GM21381 (cell line): ENCODE data around the gene ZNF503.
"Not testable (repeated sequence)": the region's sequence is repeated elsewhere in the genome, so short reads cannot be mapped to it uniquely, and the experiment has no call there.

ENCODE experiments used
- ATAC-seq: cut with Tn5 transposase; IDR thresholded peaks from one replicate; pipeline ENCODE4 v1.9.1; 2021; ENCODE audit warnings: mild to moderate bottlenecking, moderate library complexity; ENCODE audit not compliant: unreplicated experiment

The ZNF503 gene

GRCh38 chr10:75395932-75396630 lies 5.5 kb downstream of the ZNF503 start:
- ATAC-seq = no peak

GRCh38 chr10:75395066-75395931 lies 6.3 kb downstream of the ZNF503 start:
- no peak for ATAC-seq

DNA sequence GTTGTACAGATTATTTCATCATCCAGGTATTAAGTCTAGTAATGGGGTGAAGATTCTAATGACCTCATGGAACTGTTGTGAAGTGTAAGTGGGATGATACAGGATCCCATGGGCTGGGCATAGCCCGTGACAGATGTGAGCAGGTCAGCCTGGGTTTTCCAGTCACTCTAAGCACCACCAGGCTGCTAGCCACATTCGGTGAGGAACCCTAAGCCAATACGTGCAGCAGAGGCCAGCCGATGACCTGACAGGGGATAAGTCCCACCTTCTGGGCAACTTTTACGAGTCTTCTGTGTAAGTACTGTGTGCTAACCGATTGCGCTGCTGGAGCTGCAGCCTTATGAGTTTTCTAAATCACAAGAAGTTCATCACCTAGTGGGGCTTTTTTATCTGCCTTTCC lies 7.3 kb downstream of the ZNF503 start:
- ATAC-seq = no peak

GRCh38 chr10:75392744-75393143 lies 8.8 kb downstream of the ZNF503 start:
- ATAC-seq = no peak

GRCh38 chr10:75392271-75392670 lies 9.3 kb downstream of the ZNF503 start:
- no peak for ATAC-seq

GRCh38 chr10:75390178-75390577 lies 11.4 kb downstream of the ZNF503 start:
- ATAC-seq = no peak

- no peak for ATAC-seq
Observed at GRCh38 chr10:75388082-75388481, 13.5 kb downstream of the ZNF503 start.

- ATAC-seq = no peak
Observed at GRCh38 chr10:75386128-75386527, 15.4 kb downstream of the ZNF503 start.

GRCh38 chr10:75379817-75380216 lies 21.7 kb downstream of the ZNF503 start:
- ATAC-seq = no peak

- ATAC-seq = no peak
Observed at GRCh38 chr10:75379212-75379724, 22.3 kb downstream of the ZNF503 start.

- ATAC-seq = no peak
Observed at GRCh38 chr10:75378379-75378778, 23.2 kb downstream of the ZNF503 start.

DNA sequence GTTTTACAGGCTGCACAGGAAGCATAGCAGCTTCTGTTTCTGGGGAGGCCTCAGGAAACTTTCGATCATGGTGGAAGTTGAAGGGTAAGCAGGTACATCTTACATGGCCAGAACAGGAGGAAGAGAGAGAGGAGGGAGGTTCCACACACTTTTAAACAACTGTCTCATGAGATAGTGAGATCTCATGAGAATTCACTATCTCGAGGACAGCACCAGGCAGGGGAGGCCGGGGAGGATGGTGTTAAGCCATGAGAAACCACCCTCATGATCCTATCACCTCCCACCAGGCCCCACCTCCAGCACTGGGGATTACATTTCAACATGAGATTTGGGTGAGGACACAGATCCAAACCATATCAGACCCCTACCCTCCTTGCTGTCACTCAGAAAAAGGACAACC lies 23.7 kb downstream of the ZNF503 start:
- no peak for ATAC-seq

DNA sequence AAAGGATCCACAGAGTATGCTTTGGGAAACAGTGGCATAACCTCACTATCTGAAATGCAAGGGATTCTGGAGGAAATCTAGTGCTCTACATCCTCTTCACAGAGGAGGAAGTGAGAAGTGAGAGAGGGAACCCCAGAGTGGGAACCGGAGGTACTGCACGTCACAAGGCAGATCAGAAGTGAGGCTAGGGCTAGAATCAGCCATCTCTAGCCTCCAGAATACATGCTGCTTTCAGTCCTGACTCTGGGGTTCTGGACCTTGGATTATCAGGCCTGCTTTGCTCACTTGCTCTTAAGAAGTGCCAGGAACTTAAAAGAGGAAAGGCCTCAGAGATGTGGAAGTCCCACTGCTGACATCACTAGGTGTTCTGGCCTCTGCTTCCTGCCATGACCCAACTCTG lies 25.7 kb downstream of the ZNF503 start:
- peak; percentile 91 for ATAC-seq

- ATAC-seq = no peak
Observed at GRCh38 chr10:75371010-75371409, 30.6 kb downstream of the ZNF503 start.

DNA sequence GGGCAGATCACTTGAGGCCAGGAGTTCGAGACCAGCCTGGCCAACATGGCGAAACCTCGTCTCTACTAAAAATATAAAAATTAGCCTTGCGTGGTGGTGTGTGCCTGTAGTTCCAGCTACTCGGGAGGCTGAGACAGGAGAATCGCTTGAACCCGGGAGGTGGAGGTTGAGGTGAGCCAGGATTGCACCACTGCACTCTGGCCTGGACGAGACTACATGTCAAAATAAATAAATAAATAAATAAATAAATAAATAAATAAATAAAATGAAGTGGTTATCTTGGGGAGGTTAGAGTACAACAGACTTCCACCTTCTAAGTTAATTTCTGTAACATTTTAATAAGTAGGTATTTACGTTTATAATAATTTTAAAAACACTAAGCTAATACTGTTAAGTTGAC lies 31.7 kb downstream of the ZNF503 start:
- not testable (repeated sequence) for ATAC-seq

DNA sequence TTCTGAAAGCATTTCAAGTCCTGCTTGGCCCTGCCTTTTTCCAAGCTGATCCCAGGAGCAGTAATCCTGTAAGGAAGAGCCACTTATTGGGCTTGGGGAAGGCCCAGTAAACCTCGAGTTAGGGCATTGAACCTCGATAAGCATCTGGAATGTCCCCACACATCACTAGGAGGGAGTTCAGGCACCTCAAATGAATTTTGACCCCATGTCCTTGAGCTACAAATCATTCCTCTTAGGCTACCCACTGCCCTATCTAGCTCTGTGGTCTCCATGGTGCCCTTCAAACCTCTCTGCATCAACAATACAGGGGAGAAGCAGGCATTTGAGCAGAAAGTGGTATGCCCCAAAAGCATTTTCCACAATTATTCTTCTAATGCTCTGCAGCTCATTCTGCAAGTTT lies 33.7 kb downstream of the ZNF503 start:
- no peak for ATAC-seq

- ATAC-seq = no peak
Observed at GRCh38 chr10:75367021-75367487, 34.5 kb downstream of the ZNF503 start.

GRCh38 chr10:75363431-75363830 lies 38.1 kb downstream of the ZNF503 start:
- ATAC-seq = no peak

GRCh38 chr10:75359876-75360275 lies 41.7 kb downstream of the ZNF503 start:
- not testable (repeated sequence) for ATAC-seq

GRCh38 chr10:75358835-75359421 lies 42.6 kb downstream of the ZNF503 start:
- ATAC-seq = no peak

- ATAC-seq = no peak
Observed at GRCh38 chr10:75358132-75358531, 43.4 kb downstream of the ZNF503 start.
